ENCODE results near the gene GIPC2. TPM values are rescaled to one million over a fixed set of nuclear protein-coding genes. Genes with fewer than 3 reads are reported as not detected.
A peak's percentile ranks its signal among the peaks of the same experiment; 100 is the strongest.

Gene GIPC2
- total RNA-seq, 4 donors from 2014 or later, result 4.2 to 5.9 (median 4.5) TPM

DNA sequence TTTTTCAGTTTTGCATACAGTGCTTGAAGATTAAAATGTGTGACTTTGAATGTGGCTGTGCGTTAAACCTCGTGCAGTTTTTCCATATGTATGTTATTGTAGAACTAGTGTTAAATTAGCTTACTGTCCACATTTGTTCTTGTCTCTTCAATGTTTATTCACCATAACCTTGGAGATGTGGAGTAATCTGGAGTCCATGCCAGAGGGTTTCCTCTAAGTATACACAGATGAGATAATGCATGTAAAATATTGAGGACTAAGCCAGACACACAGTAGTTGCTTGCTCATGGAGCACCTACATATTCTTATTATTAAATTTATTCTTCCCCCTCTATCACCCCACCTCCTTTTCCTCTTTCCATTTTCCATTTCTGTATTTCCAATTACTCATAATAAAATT is 7.7 kb upstream of the GIPC2 start:
- 60% methylated on average over 2 of the region's 2 CpGs for WGBS

DNA sequence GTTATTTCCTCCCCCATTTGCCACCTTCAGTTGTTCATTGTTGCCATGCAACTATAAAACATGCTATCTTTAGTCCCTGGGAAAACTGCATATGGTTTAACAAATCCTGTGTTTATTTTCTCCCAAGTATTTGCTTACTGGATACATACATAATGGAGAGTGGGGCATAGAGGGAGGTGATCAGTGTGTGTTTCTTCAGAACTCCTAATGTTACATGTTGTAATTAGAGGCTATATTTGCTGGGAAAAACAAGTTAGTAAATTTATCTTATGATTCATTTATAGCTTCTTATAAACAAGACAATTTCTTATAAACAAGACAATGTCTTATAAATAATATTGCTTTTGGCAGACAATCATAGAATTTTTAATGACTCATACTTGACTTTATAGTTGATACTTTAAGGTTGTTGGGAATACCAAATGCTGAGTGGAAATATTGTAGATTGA is 7.3 kb upstream of the GIPC2 start:
- Histone ChIP-seq H3K27me3 (no peaks in the 10 kb centered on the region), H3K9me3 (no peaks in the 10 kb centered on the region), H3K27ac (no peak overlapping the region), H3K4me3 (no peak overlapping the region), H3K4me1 (peaks cover 5% of the 10 kb centered on the region), H3K36me3 (no peaks in the 10 kb centered on the region)
- no peak for DNase-seq (ENCODE audit: low spot score in 2 of 2)
- TF ChIP-seq EP300 (IDR thresholded peaks at IDR 0.05) (no peak), POLR2AphosphoS5 (IDR thresholded peaks at IDR 0.05) (no peak), POLR2A (IDR thresholded peaks at IDR 0.05) (no peak)
- TF ChIP-seq, protein P1, sequence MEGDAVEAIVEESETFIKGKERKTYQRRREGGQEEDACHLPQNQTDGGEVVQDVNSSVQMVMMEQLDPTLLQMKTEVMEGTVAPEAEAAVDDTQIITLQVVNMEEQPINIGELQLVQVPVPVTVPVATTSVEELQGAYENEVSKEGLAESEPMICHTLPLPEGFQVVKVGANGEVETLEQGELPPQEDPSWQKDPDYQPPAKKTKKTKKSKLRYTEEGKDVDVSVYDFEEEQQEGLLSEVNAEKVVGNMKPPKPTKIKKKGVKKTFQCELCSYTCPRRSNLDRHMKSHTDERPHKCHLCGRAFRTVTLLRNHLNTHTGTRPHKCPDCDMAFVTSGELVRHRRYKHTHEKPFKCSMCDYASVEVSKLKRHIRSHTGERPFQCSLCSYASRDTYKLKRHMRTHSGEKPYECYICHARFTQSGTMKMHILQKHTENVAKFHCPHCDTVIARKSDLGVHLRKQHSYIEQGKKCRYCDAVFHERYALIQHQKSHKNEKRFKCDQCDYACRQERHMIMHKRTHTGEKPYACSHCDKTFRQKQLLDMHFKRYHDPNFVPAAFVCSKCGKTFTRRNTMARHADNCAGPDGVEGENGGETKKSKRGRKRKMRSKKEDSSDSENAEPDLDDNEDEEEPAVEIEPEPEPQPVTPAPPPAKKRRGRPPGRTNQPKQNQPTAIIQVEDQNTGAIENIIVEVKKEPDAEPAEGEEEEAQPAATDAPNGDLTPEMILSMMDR (IDR thresholded peaks at IDR 0.05), result no peak

More for the DNA sequence above, 7.7 kb upstream of the GIPC2 start:
- H3K27me3 ChIP-seq, result no peaks in the 10 kb centered on the region
- H3K27ac ChIP-seq, result no peak overlapping the region
- TF ChIP-seq, protein P1 (IDR thresholded peaks at IDR 0.05), result no peak
- TF ChIP-seq POLR2AphosphoS5 (IDR thresholded peaks at IDR 0.05), result no peak
- TF ChIP-seq POLR2A (IDR thresholded peaks at IDR 0.05), result no peak
- TF ChIP-seq EP300 (IDR thresholded peaks at IDR 0.05), result no peak
- no peaks in the 10 kb centered on the region for H3K9me3 ChIP-seq
- H3K36me3 ChIP-seq, result no peaks in the 10 kb centered on the region
- H3K4me1 ChIP-seq, result peaks cover 9% of the 10 kb centered on the region
- no peak for DNase-seq (ENCODE audit: low spot score in 2 of 2)
- no peak overlapping the region for H3K4me3 ChIP-seq

DNA sequence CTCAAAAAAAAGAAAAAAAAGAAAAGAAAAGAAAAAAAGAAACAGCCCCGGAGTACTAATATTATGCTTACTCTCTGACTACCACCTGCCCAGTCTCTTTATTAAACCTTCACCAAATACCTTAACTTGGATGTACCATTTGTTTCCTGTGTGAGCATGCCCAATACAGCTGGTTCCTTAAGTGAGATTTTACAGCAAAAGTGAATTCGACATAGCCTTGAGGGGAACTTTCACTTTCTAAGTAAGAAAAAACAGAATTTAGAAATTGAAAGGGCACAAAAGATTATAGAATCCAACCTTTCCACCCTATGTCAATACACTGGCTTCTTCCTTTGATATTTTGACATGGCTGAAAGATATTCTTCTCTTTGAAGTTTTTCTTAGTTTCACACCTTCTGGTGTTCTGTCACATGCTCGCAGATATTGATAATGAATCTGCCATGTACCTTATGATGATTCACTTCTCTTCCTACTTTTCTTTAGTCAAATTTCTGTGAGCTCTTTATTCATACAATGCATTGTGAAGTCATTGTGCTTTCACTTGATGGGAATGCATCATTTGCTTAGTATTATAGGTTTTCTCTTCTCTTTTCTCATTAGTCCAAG is 5.2 kb upstream of the GIPC2 start:
- H3K27me3 ChIP-seq, result no peaks in the 10 kb centered on the region
- no peaks in the 10 kb centered on the region for H3K9me3 ChIP-seq
- H3K27ac ChIP-seq, result no peak overlapping the region
- H3K4me3 ChIP-seq, result no peak overlapping the region
- H3K36me3 ChIP-seq, result no peaks in the 10 kb centered on the region
- TF ChIP-seq POLR2AphosphoS5 (IDR thresholded peaks at IDR 0.05) (no peak), POLR2A (IDR thresholded peaks at IDR 0.05) (no peak), EP300 (IDR thresholded peaks at IDR 0.05) (no peak)
- TF ChIP-seq, protein P1 (IDR thresholded peaks at IDR 0.05), result no peak
- H3K4me1 ChIP-seq, result peaks cover 5% of the 10 kb centered on the region
- 47% methylated on average over 3 of the region's 3 CpGs for WGBS
- no peak for DNase-seq (ENCODE audit: low spot score in 2 of 2)

DNA sequence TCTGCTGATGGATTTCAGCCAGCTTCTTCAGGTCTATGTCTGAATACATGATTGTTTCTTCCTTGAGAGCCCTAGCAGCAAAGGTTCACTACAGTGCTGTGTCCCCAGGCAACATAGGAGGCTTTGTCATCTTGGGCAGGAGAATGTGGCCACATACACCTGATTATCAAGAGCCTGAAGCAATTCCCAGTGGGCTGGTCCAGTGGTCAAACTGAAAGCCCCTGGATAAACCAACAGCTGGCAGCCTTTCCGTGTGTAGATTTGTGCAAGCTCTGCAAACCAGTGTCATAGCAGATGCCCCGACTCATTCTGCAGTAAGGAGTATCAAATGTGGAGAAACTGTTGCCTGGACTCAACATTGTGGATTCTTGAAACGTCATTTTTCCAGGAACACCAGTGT is 2.3 kb upstream of the GIPC2 start:
- H3K9me3 ChIP-seq, result no peaks in the 10 kb centered on the region
- WGBS, result 46% methylated on average over 3 of the region's 3 CpGs
- no peak overlapping the region for H3K4me3 ChIP-seq
- H3K27ac ChIP-seq, result no peak overlapping the region
- no peak for TF ChIP-seq POLR2A (IDR thresholded peaks at IDR 0.05)
- peaks cover 15% of the 10 kb centered on the region for H3K4me1 ChIP-seq
- H3K27me3 ChIP-seq, result peaks cover 5% of the 10 kb centered on the region
- no peak for DNase-seq (ENCODE audit: low spot score in 2 of 2)
- no peaks in the 10 kb centered on the region for H3K36me3 ChIP-seq

DNA sequence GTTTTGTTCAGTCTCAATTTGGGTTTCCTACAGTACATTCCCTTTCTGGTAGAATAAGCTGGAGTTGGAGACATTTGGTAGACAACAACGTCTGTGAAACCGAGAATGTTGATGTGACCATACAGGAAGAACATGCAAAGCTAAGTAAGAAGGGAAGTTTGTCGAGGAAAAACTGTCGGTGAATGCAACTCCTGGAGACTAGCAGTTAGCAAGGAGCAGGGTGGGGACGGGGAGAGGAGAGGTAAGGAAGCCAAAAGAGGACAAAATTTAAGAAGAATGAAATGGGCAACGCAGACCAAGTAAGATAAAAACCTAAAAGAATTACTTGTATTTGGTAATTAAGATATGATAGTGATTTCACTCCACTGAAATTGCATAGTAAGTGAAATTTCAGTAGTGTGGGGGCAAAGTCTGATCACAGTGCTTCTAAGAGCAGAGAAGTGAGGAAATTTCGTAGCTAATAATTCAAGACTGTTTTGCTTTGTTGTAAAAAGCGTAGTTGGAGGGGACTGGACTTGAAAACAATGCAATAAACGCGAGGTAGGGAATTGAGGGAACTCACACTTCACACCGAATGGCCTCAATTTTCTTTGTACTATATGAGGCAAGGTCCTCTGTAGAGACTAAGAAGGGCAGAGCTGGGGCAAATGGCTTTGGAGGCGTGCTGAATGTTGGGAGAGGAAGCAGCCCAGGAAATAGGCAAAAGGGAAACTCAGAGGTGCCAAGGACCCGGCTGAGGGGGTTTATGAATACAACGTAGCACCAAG is 787 bp upstream of the GIPC2 start:
- peak overlapping the region; percentile 72 for H3K4me3 ChIP-seq

More for the DNA sequence above, 787 bp upstream of the GIPC2 start:
- Histone ChIP-seq H3K27me3 (peaks cover 5% of the 10 kb centered on the region), H3K9me3 (no peaks in the 10 kb centered on the region), H3K4me1 (peaks cover 14% of the 10 kb centered on the region), H3K27ac (no peak overlapping the region), H3K36me3 (no peaks in the 10 kb centered on the region)
- TF ChIP-seq, protein P1 (IDR thresholded peaks at IDR 0.05), result no peak
- no peak for TF ChIP-seq POLR2A (IDR thresholded peaks at IDR 0.05)
- no peak for TF ChIP-seq EP300 (IDR thresholded peaks at IDR 0.05)
- no peak for TF ChIP-seq POLR2AphosphoS5 (IDR thresholded peaks at IDR 0.05)
- 62% methylated on average over 14 of the region's 14 CpGs for WGBS
- no peak for DNase-seq (ENCODE audit: low spot score in 2 of 2)

Data from suprapubic skin (tissue), 4 donors.